Measurements from ENCODE around the gene CPLX1.

The CPLX1 gene

DNA sequence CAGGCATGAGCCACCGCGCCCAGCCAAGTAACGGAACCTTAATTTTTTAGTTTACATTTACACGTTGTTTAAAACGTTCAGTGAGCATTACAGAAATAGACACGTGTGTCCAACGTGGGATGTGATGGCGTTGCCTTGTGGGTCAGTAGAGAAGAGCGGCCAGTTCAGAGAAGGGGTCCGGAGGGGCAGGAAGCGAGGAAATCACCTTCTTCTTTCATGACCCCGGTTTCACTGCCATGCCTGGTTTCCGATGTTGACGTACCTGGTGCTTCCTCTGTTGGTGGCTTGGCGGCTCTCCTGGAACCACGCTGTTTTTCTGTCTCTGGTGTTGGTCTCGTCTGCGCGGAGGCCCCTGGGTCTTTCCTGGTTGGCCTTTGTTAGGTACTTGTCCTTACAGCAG, 77.5 kb downstream of the CPLX1 start:
- Histone ChIP-seq H3K27ac (ENCODE audit: low read depth in 2 of 2, low read length in 2 of 2) (no peak overlapping the region), H3K4me3 (ENCODE audit: low read length in 2 of 2) (no peak overlapping the region), H3K9me3 (ENCODE audit: control insufficient read depth in 2 of 2, low read length in 2 of 2) (no peaks in the 10 kb centered on the region), H3K36me3 (ENCODE audit: control insufficient read depth in 2 of 2, insufficient read depth in 2 of 2, low read length in 2 of 2) (peaks cover 15 to 26% of the 10 kb centered on the region in 2 donors), H3K9ac (ENCODE audit: low read depth in 1 of 2, low read length in 2 of 2) (no peak overlapping the region), H3K27me3 (ENCODE audit: control insufficient read depth in 2 of 2, insufficient read depth in 2 of 2, low read length in 2 of 2) (no peaks in the 10 kb centered on the region), H3K4me1 (ENCODE audit: control insufficient read depth in 2 of 2, insufficient read depth in 2 of 2, low read length in 2 of 2) (no peaks in the 10 kb centered on the region)

DNA sequence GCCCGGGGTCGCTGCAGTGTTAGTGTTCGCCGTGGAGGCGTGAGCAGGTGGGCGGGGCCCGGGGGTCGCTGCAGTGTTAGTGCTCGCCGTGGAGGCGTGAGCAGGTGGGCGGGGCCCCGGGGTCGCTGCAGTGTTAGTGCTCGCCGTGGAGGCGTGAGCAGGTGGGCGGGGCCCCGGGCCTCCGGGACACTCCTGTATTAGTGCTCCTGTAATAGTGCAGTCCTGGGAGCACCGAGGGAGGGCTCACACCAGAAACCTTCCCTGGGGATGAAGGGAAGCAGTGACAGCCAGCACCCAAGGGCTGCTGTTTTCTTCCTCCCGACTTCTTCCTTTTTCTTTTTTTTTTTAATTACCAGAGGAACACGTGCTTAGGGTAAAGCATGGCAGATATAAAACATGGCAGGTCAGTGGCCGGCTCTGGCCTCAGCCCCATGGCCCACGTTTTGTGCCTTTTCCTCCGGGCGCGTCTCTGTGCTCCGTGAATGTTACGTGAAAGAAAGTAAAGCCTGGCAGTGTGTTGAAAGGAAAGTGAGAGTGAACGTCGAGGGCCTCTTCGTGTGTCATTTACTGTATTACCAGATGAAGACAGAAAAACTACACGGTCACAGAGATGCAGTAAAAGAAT, 78.3 kb downstream of the CPLX1 start:
- Histone ChIP-seq H3K27me3 (ENCODE audit: control insufficient read depth in 2 of 2, insufficient read depth in 2 of 2, low read length in 2 of 2) (no peaks in the 10 kb centered on the region), H3K27ac (ENCODE audit: low read depth in 2 of 2, low read length in 2 of 2) (no peak overlapping the region), H3K9ac (ENCODE audit: low read depth in 1 of 2, low read length in 2 of 2) (no peak overlapping the region), H3K9me3 (ENCODE audit: control insufficient read depth in 2 of 2, low read length in 2 of 2) (no peaks in the 10 kb centered on the region), H3K4me3 (ENCODE audit: low read length in 2 of 2) (no peak overlapping the region), H3K4me1 (ENCODE audit: control insufficient read depth in 2 of 2, insufficient read depth in 2 of 2, low read length in 2 of 2) (no peaks in the 10 kb centered on the region), H3K36me3 (ENCODE audit: control insufficient read depth in 2 of 2, insufficient read depth in 2 of 2, low read length in 2 of 2) (peaks cover 15 to 23% of the 10 kb centered on the region in 2 donors)

DNA sequence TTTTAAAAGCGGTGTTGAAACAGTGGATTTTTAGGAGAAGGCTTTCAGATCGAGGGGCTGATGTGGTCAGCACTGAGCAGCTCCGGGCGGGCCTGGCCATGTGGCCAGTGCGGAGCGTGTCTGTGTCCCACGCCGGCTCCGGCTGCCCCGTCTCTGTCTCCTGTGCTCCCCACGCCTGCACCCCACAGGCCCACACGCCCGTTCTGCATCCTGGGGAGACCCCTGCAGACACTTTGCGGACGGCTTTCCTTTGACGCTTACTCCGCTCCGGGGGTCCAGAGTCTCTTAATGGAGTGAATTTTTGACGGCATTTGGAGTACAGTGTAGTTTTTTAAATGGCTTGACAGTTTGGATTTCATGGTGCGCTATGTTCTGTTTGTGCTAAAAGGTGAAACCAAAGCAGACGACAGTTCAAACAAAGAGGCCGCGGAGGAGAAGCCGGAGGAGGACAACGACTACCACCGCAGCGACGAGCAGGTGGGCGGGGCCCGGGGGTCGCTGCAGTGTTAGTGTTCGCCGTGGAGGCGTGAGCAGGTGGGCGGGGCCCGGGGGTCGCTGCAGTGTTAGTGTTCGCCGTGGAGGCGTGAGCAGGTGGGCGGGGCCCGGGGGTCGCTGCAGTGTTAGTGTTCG, 81.6 kb downstream of the CPLX1 start:
- Histone ChIP-seq H3K4me1 (ENCODE audit: control insufficient read depth in 2 of 2, insufficient read depth in 2 of 2, low read length in 2 of 2) (peaks cover 0 to under 1% of the 10 kb centered on the region in 2 donors), H3K9me3 (ENCODE audit: control insufficient read depth in 2 of 2, low read length in 2 of 2) (no peaks in the 10 kb centered on the region), H3K27ac (ENCODE audit: low read depth in 2 of 2, low read length in 2 of 2) (no peak overlapping the region), H3K36me3 (ENCODE audit: control insufficient read depth in 2 of 2, insufficient read depth in 2 of 2, low read length in 2 of 2) (peaks cover 15% of the 10 kb centered on the region in 2 donors), H3K27me3 (ENCODE audit: control insufficient read depth in 2 of 2, insufficient read depth in 2 of 2, low read length in 2 of 2) (no peaks in the 10 kb centered on the region), H3K9ac (ENCODE audit: low read depth in 1 of 2, low read length in 2 of 2) (no peak overlapping the region), H3K4me3 (ENCODE audit: low read length in 2 of 2) (no peak overlapping the region)

DNA sequence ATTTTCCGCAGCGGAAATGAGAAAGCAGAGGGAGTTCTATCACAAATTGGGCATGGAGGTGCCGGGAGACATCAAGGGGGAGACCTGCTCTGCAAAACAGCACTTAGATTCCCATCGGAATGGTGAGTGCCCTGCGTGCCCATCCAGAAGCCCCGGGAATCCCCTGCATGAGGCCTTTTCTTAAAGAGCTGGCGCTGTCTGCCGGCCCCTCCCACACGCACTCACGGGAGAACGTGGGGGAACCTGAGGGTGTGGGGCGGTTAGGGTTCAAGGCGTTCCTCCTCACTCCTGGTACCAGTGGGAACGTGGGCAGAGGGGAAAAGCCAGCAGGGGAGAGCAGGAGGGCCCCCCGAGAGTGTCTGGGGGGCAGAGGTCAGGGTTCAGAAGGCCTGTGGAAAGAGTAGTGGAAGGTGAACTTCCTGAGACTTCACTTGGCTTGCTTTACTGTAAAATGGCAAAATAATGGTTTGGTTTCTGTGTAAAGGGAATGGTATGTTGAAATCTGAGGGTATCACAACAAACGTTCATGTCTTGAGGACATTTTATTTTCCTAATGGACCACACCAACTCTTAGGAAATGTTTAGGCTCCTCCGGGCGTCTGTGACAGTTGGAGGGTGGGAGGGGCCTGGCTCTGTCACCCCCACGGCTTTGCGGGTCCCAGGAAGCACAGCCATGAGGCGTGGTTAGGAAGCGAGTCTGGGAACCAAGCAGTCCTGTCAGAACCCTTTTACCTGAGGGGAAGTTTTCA, 82.3 kb downstream of the CPLX1 start:
- peaks cover 14% of the 10 kb centered on the region in 2 donors for H3K36me3 ChIP-seq (ENCODE audit: control insufficient read depth in 2 of 2, insufficient read depth in 2 of 2, low read length in 2 of 2)

DNA sequence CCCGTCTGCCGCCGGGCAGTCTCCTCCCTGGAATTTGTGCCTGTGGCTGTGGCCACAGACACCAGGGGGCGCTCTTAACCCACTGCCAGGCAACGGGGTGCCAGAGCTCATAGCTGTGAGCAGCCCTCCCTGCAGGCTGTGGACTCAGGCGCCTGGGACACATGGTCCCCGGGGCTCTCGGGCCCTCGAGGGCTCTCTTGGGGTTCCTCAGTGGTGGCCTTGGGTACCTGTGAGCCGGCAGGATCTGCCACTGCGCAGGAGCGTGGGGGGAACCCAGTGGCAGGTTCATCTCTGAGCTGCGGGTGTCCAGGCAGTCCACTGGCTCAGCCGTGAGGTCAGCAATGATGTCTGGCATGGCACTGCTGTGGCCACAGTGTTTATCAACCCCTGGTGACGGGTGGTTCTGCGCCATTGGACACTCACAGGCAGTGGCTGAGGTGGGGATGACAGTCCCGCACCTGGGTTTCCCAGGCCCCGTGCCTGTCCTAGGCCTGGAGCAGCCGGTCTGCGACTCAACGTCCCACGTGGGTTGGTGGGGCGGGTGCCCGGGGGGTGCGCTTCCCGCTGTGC, 83.1 kb downstream of the CPLX1 start:
- Histone ChIP-seq H3K9me3 (ENCODE audit: control insufficient read depth in 2 of 2, low read length in 2 of 2) (no peaks in the 10 kb centered on the region), H3K9ac (ENCODE audit: low read depth in 1 of 2, low read length in 2 of 2) (no peak overlapping the region), H3K27ac (ENCODE audit: low read depth in 2 of 2, low read length in 2 of 2) (no peak overlapping the region), H3K27me3 (ENCODE audit: control insufficient read depth in 2 of 2, insufficient read depth in 2 of 2, low read length in 2 of 2) (no peaks in the 10 kb centered on the region), H3K36me3 (ENCODE audit: control insufficient read depth in 2 of 2, insufficient read depth in 2 of 2, low read length in 2 of 2) (peaks cover 11 to 13% of the 10 kb centered on the region in 2 donors), H3K4me1 (ENCODE audit: control insufficient read depth in 2 of 2, insufficient read depth in 2 of 2, low read length in 2 of 2) (peaks cover 0 to 7% of the 10 kb centered on the region in 2 donors), H3K4me3 (ENCODE audit: low read length in 2 of 2) (no peak overlapping the region)

More for the DNA sequence above, 82.3 kb downstream of the CPLX1 start:
- Histone ChIP-seq H3K27ac (ENCODE audit: low read depth in 2 of 2, low read length in 2 of 2) (no peak overlapping the region), H3K4me1 (ENCODE audit: control insufficient read depth in 2 of 2, insufficient read depth in 2 of 2, low read length in 2 of 2) (peaks cover 0 to 7% of the 10 kb centered on the region in 2 donors), H3K9me3 (ENCODE audit: control insufficient read depth in 2 of 2, low read length in 2 of 2) (no peaks in the 10 kb centered on the region), H3K9ac (ENCODE audit: low read depth in 1 of 2, low read length in 2 of 2) (no peak overlapping the region), H3K27me3 (ENCODE audit: control insufficient read depth in 2 of 2, insufficient read depth in 2 of 2, low read length in 2 of 2) (no peaks in the 10 kb centered on the region), H3K4me3 (ENCODE audit: low read length in 2 of 2) (no peak overlapping the region)

DNA sequence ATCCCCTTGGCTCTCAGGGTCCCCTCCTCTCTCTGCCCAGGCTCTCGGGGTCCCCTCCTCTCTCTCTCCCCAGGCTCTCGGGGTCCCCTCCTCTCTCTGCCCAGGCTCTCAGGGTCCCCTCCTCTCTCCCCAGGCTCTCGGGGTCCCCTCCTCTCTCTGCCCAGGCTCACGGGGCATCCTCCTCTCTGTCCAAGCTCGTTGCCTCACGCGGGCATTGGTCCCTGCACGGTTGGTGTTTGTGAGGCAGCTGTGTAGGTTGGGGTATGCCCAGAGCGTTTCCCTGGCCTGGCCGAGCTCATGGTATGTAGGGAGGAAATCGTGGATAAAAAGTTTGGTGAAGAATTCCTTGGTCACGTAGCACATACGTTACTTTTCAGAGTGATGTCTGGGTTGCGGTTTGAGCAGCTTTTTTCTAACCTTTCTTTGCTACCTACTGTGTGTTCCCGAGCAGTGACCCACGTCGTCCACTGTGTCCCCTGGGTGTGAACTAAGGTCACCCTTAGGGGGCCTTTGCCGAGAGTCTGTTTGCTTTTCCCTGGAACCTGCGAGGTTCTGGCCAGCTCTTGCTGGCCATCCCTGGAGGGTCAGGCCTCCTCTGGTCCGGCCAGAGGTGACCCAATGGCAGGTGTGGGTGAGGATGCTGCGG, 83.7 kb downstream of the CPLX1 start:
- Histone ChIP-seq H3K27me3 (ENCODE audit: control insufficient read depth in 2 of 2, insufficient read depth in 2 of 2, low read length in 2 of 2) (no peaks in the 10 kb centered on the region), H3K36me3 (ENCODE audit: control insufficient read depth in 2 of 2, insufficient read depth in 2 of 2, low read length in 2 of 2) (peaks cover 15 to 16% of the 10 kb centered on the region in 2 donors), H3K9me3 (ENCODE audit: control insufficient read depth in 2 of 2, low read length in 2 of 2) (no peaks in the 10 kb centered on the region), H3K4me1 (ENCODE audit: control insufficient read depth in 2 of 2, insufficient read depth in 2 of 2, low read length in 2 of 2) (peaks cover 0 to 7% of the 10 kb centered on the region in 2 donors), H3K9ac (ENCODE audit: low read depth in 1 of 2, low read length in 2 of 2) (no peak overlapping the region), H3K27ac (ENCODE audit: low read depth in 2 of 2, low read length in 2 of 2) (no peak overlapping the region), H3K4me3 (ENCODE audit: low read length in 2 of 2) (no peak overlapping the region)

DNA sequence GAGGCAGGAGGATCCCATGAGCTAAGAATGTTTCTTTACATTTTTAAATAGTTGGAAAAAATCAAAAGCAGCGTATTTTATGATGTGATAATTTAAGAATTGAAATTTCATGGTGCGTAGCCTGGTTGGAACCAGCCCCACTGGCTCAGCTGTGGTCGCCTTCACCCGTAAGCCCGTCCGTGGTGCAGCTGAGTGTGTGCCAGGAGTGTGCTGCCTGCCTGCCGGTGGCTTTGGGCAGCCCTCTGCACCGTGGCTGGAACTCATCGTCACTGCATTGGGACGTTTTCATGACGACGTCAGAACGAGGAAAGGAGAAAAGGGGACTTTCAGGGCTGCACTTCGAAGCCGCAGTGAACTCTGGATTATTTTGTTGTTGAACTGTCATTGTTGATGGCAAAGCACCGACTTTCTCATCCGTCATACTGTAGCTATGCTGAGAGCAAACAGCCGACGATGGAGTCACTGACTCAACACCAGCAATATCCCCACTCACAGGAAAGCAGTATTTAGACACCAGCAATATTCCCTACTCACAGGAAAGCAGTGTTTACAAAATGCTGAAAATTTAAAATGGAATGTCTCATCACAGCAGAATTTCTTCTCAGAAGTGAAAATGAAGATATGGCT, 85.2 kb downstream of the CPLX1 start:
- Histone ChIP-seq H3K9me3 (ENCODE audit: control insufficient read depth in 2 of 2, low read length in 2 of 2) (no peaks in the 10 kb centered on the region), H3K27ac (ENCODE audit: low read depth in 2 of 2, low read length in 2 of 2) (no peak overlapping the region), H3K27me3 (ENCODE audit: control insufficient read depth in 2 of 2, insufficient read depth in 2 of 2, low read length in 2 of 2) (no peaks in the 10 kb centered on the region), H3K4me1 (ENCODE audit: control insufficient read depth in 2 of 2, insufficient read depth in 2 of 2, low read length in 2 of 2) (peaks cover 0 to 7% of the 10 kb centered on the region in 2 donors), H3K36me3 (ENCODE audit: control insufficient read depth in 2 of 2, insufficient read depth in 2 of 2, low read length in 2 of 2) (peaks cover 16 to 20% of the 10 kb centered on the region in 2 donors), H3K9ac (ENCODE audit: low read depth in 1 of 2, low read length in 2 of 2) (no peak overlapping the region), H3K4me3 (ENCODE audit: low read length in 2 of 2) (no peak overlapping the region)

DNA sequence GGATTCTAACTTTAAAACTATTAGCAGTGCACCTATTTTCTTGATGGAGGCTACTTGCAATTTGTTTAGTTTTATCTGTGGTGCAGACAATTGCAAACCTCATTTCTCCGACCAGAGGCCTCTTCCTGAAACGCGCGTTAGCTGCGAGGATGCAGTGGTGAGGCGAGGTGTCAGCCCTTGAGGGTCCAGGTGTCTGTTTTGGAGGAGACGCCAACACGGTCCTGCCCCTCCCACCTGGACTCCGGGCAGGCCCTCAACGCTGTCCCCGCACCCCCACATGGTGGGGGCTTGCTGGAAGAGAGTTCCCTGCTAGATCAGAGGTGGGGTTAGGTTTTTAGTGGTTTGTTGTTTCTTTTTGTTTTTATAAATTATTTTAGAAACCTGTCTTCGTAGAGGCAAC, 85.9 kb downstream of the CPLX1 start:
- peaks cover 0 to 7% of the 10 kb centered on the region in 2 donors for H3K4me1 ChIP-seq (ENCODE audit: control insufficient read depth in 2 of 2, insufficient read depth in 2 of 2, low read length in 2 of 2)
- no peak overlapping the region for H3K27ac ChIP-seq (ENCODE audit: low read depth in 2 of 2, low read length in 2 of 2)
- no peak overlapping the region for H3K4me3 ChIP-seq (ENCODE audit: low read length in 2 of 2)
- no peak overlapping the region for H3K9ac ChIP-seq (ENCODE audit: low read depth in 1 of 2, low read length in 2 of 2)
- peaks cover 21 to 26% of the 10 kb centered on the region in 2 donors for H3K36me3 ChIP-seq (ENCODE audit: control insufficient read depth in 2 of 2, insufficient read depth in 2 of 2, low read length in 2 of 2)
- H3K27me3 ChIP-seq (ENCODE audit: control insufficient read depth in 2 of 2, insufficient read depth in 2 of 2, low read length in 2 of 2), result no peaks in the 10 kb centered on the region
- H3K9me3 ChIP-seq (ENCODE audit: control insufficient read depth in 2 of 2, low read length in 2 of 2), result no peaks in the 10 kb centered on the region

DNA sequence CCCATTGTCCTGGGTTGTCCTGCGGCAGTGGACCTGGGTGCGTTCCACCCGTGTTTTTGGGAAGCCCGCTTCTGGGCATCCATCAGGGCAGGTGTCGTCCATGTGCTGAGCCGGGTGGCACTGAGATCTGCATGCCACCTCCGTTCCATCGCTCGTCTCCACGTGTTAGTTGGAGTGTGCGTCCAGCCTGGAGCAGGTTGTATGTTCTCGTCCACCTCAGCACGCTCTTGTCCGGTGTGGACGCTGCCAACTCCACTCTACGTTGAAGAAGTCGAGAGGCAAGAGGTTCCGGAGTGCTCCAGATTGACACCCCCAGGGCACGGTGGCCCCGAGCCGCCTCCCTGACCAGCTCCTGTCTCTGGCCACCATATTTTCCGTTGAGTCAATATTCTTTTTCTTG, 86.4 kb downstream of the CPLX1 start:
- Histone ChIP-seq H3K4me3 (ENCODE audit: low read length in 2 of 2) (no peak overlapping the region), H3K36me3 (ENCODE audit: control insufficient read depth in 2 of 2, insufficient read depth in 2 of 2, low read length in 2 of 2) (peaks cover 25 to 31% of the 10 kb centered on the region in 2 donors), H3K27ac (ENCODE audit: low read depth in 2 of 2, low read length in 2 of 2) (no peak overlapping the region), H3K4me1 (ENCODE audit: control insufficient read depth in 2 of 2, insufficient read depth in 2 of 2, low read length in 2 of 2) (peaks cover 0 to 7% of the 10 kb centered on the region in 2 donors), H3K9ac (ENCODE audit: low read depth in 1 of 2, low read length in 2 of 2) (no peak overlapping the region), H3K9me3 (ENCODE audit: control insufficient read depth in 2 of 2, low read length in 2 of 2) (no peaks in the 10 kb centered on the region), H3K27me3 (ENCODE audit: control insufficient read depth in 2 of 2, insufficient read depth in 2 of 2, low read length in 2 of 2) (no peaks in the 10 kb centered on the region)

Measured in mucosa of rectum (tissue), 2 donors.